Omental fat pad (tissue), 4 donors: Measurements from ENCODE around the gene OPCML. TPM values are rescaled to one million over a fixed set of nuclear protein-coding genes. Genes with fewer than 3 reads are reported as not detected.

ENCODE experiments used
- ATAC-seq: fragments of 150-250 bp; one replicate; pipeline ENCODE4 v1.9.1; 2016; ENCODE audit warnings: mild to moderate bottlenecking, moderate library complexity; ENCODE audit not compliant: low FRiP score
- DNase-seq: peaks from one replicate; pipeline ENCODE4 v3.0.0-alpha.2; 2019; ENCODE audit warnings: low spot score
- CTCF ChIP-seq, 3 donors: fragments of 450-650 bp; IDR thresholded peaks; one replicate each; pipeline ENCODE4 v1.5.1; 2016 to 2017; ENCODE audit warnings: antibody characterized with exemption in 3 of 3, mild to moderate bottlenecking in 3 of 3, moderate library complexity in 2 of 3
- total RNA-seq, 4 donors: library from RNA; depleted of rRNA; stranded (reverse); fragments of >200 nt; gene quantifications; one replicate each; pipeline ENCODE4 v1.1.0, GENCODE V29; 2016

Gene OPCML
- total RNA-seq, 4 donors from 2014 or later = 0.32 TPM; not detected in 3

GRCh38 chr11:132579634-132580327, 952.5 kb downstream of the OPCML start:
- DNase-seq (no peak), ATAC-seq (no peak)
- TF ChIP-seq CTCF (IDR thresholded peaks at IDR 0.05) = no peak

GRCh38 chr11:132579136-132579535, 953.2 kb downstream of the OPCML start:
- DNase-seq = no peak
- ATAC-seq = no peak

GRCh38 chr11:132578580-132578979, 953.7 kb downstream of the OPCML start:
- DNase-seq (no peak), ATAC-seq (no peak)
- no peak for TF ChIP-seq CTCF (IDR thresholded peaks at IDR 0.05)

More at GRCh38 chr11:132579136-132579535, 953.2 kb downstream of the OPCML start:
- TF ChIP-seq CTCF (IDR thresholded peaks at IDR 0.05) = no peak

GRCh38 chr11:132576706-132577105, 955.6 kb downstream of the OPCML start:
- no peak for DNase-seq
- no peak for ATAC-seq
- no peak for TF ChIP-seq CTCF (IDR thresholded peaks at IDR 0.05)

GRCh38 chr11:132564091-132564885, 968.0 kb downstream of the OPCML start:
- no peak for DNase-seq
- no peak for TF ChIP-seq CTCF (IDR thresholded peaks at IDR 0.05)
- no peak for ATAC-seq

GRCh38 chr11:132563050-132563449, 969.3 kb downstream of the OPCML start:
- DNase-seq = no peak
- no peak for TF ChIP-seq CTCF (IDR thresholded peaks at IDR 0.05)
- no peak for ATAC-seq
